Fibroblast of lung (primary cell): ENCODE measurements around the gene ACADVL.

Experiments used
- CTCF ChIP-seq, 2 donors: IDR thresholded peaks in 1 of 2; conservative IDR thresholded peaks in 1 of 2; 1 replicate in 1 of 2; 2 replicates in 1 of 2; pipeline ENCODE4 v1.5.1; 2011 to 2012; ENCODE audit warnings: low read length in 2 of 2, control low read depth in 1 of 2, inconsistent platforms in 1 of 2, low read depth in 1 of 2, mild to moderate bottlenecking in 1 of 2
- EZH2 ChIP-seq: IDR thresholded peaks from 2 replicates; pipeline ENCODE4 v1.5.1; 2012; ENCODE audit warnings: low read length, control low read depth, mild to moderate bottlenecking; ENCODE audit errors: missing control alignments

- no peak for TF ChIP-seq CTCF (conservative IDR thresholded peaks at IDR 0.05 in 1 of 2, IDR thresholded peaks at IDR 0.05 in 1 of 2; ENCODE audit: low read depth in 1 of 2, low read length in 2 of 2)
- peak; percentile 36 for TF ChIP-seq EZH2
These were observed 43.5 kb upstream of the ACADVL start for GRCh38 chr17:7176107-7176840.
